Hepatocyte (in vitro differentiated cells): ENCODE results near the gene FAM149B1. TPM values are rescaled to one million over a fixed set of nuclear protein-coding genes. Genes with fewer than 3 reads are reported as not detected.

ENCODE experiments used
- DNase-seq: peaks from one replicate; pipeline ENCODE4 v3.0.0-alpha.2; 2016; ENCODE audit warnings: low spot score
- H2AFZ ChIP-seq: fragments of 200-600 bp; sonication (generic); 2 replicates; pipeline ENCODE4 v1.6.0; 2016; ENCODE audit warnings: antibody characterized with exemption, mild to moderate bottlenecking
- H3K27ac ChIP-seq: fragments of 200-600 bp; sonication (generic); 2 replicates; pipeline ENCODE4 v1.5.1; 2016; ENCODE audit warnings: mild to moderate bottlenecking
- H3K27me3 ChIP-seq: fragments of 200-600 bp; sonication (generic); 2 replicates; pipeline ENCODE4 v1.6.1; 2016
- H3K36me3 ChIP-seq: fragments of 200-600 bp; sonication (generic); replicated peaks from 2 replicates; pipeline ENCODE4 v1.5.1; 2016; ENCODE audit warnings: low read depth; ENCODE audit not compliant: insufficient read depth
- H3K4me1 ChIP-seq: fragments of 200-600 bp; sonication (generic); 2 replicates; pipeline ENCODE4 v1.5.1; 2016; ENCODE audit warnings: mild to moderate bottlenecking, moderate library complexity; ENCODE audit not compliant: insufficient read depth
- H3K4me2 ChIP-seq: fragments of 200-600 bp; sonication (generic); 2 replicates; pipeline ENCODE4 v1.6.0; 2016
- H3K4me3 ChIP-seq: fragments of 200-600 bp; sonication (generic); 2 replicates; pipeline ENCODE4 v1.5.1; 2016; ENCODE audit warnings: mild to moderate bottlenecking
- H3K79me2 ChIP-seq: fragments of 200-600 bp; sonication (generic); 2 replicates; pipeline ENCODE4 v1.6.0; 2017; ENCODE audit warnings: mild to moderate bottlenecking
- H3K9me2 ChIP-seq: fragments of 200-600 bp; sonication (generic); replicated peaks from 2 replicates; pipeline ENCODE4 v1.6.0; 2017; ENCODE audit warnings: mild to moderate bottlenecking; ENCODE audit not compliant: insufficient read depth
- H3K9me3 ChIP-seq: fragments of 200-600 bp; sonication (generic); 2 replicates; pipeline ENCODE4 v1.5.1; 2016; ENCODE audit warnings: low read depth, mild to moderate bottlenecking
- H4K20me1 ChIP-seq: fragments of 200-600 bp; sonication (generic); 2 replicates; pipeline ENCODE4 v1.6.0; 2016; ENCODE audit warnings: mild to moderate bottlenecking; ENCODE audit not compliant: insufficient read depth, poor library complexity, severe bottlenecking
- CTCF ChIP-seq: fragments of 200-600 bp; sonication (generic); IDR thresholded peaks from 2 replicates; pipeline ENCODE4 v1.5.1; 2016; ENCODE audit warnings: antibody characterized with exemption, mild to moderate bottlenecking; ENCODE audit not compliant: poor library complexity
- EZH2 ChIP-seq: fragments of 200-600 bp; sonication (generic); IDR thresholded peaks from 2 replicates; pipeline ENCODE4 v1.6.1; 2016; ENCODE audit warnings: antibody characterized with exemption, mild to moderate bottlenecking, borderline replicate concordance
- EZH2phosphoT487 ChIP-seq: fragments of 200-600 bp; sonication (generic); IDR thresholded peaks from one replicate; pipeline ENCODE4 v1.6.1; 2018; ENCODE audit warnings: antibody characterized with exemption, mild to moderate bottlenecking, low read depth, moderate library complexity; ENCODE audit not compliant: unreplicated experiment, severe bottlenecking
- WGBS: methylation state at CpG from one replicate; pipeline ENCODE4 v1.1.6; 2016; ENCODE audit warnings: low lambda C conversion rate; ENCODE audit errors: missing lambda C conversion rate; 5-methylcytosine and 5-hydroxymethylcytosine counted together
- polyA plus RNA-seq: library from polyadenylated mRNA; unstranded; fragments of >200 nt; fragmentation: Nextera tagmentation; extraction: Ambion mirVana; gene quantifications from 2 replicates; pipeline ENCODE4 v1.2.1, GENCODE V29; 2016
- total RNA-seq: library from RNA; depleted of rRNA; stranded (reverse); fragments of >200 nt; gene quantifications from 2 replicates; pipeline ENCODE4 v1.2.3, GENCODE V29; 2014

The FAM149B1 gene
- total and polyA plus RNA-seq, 2 experiments from 2014 or later: 9.8 to 22.7 TPM

- Histone ChIP-seq H3K79me2 (no peaks in the 10 kb centered on the region), H3K4me1 (no peaks in the 10 kb centered on the region), H3K36me3 (no peaks in the 10 kb centered on the region), H3K9me3 (no peaks in the 10 kb centered on the region), H4K20me1 (no peaks in the 10 kb centered on the region), H3K4me3 (no peak overlapping the region), H3K27me3 (no peaks in the 10 kb centered on the region), H3K9me2 (no peaks in the 10 kb centered on the region), H3K27ac (no peak overlapping the region), H2AFZ (no peak overlapping the region), H3K4me2 (no peak overlapping the region)
- no peak for TF ChIP-seq EZH2phosphoT487
- TF ChIP-seq CTCF: no peak
- no peak for TF ChIP-seq EZH2
- no peak for DNase-seq
Measured at GRCh38 chr10:73226663-73227062, 58.7 kb downstream of the FAM149B1 start.

- no peaks in the 10 kb centered on the region for H3K27me3 ChIP-seq
- DNase-seq: no peak
- H3K27ac ChIP-seq: no peak overlapping the region
- H3K9me3 ChIP-seq: no peaks in the 10 kb centered on the region
- 92% methylated on average over 3 of the region's 3 CpGs for WGBS
- TF ChIP-seq EZH2phosphoT487: no peak
- no peak for TF ChIP-seq EZH2
- TF ChIP-seq CTCF: no peak
- H3K9me2 ChIP-seq: no peaks in the 10 kb centered on the region
- no peaks in the 10 kb centered on the region for H3K36me3 ChIP-seq
- H3K79me2 ChIP-seq: no peaks in the 10 kb centered on the region
- no peak overlapping the region for H3K4me3 ChIP-seq
- H2AFZ ChIP-seq: no peak overlapping the region
- no peaks in the 10 kb centered on the region for H4K20me1 ChIP-seq
- H3K4me1 ChIP-seq: no peaks in the 10 kb centered on the region
- no peak overlapping the region for H3K4me2 ChIP-seq
Measured at GRCh38 chr10:73228247-73228646, 60.3 kb downstream of the FAM149B1 start.

- TF ChIP-seq EZH2: no peak
- no peak for TF ChIP-seq EZH2phosphoT487
- TF ChIP-seq CTCF: no peak
- H3K4me3 ChIP-seq: no peak overlapping the region
- H3K36me3 ChIP-seq: no peaks in the 10 kb centered on the region
- no peak overlapping the region for H3K27ac ChIP-seq
- no peaks in the 10 kb centered on the region for H3K9me3 ChIP-seq
- H3K9me2 ChIP-seq: no peaks in the 10 kb centered on the region
- 99% methylated on average over 6 of the region's 6 CpGs for WGBS
- no peak for DNase-seq
- no peaks in the 10 kb centered on the region for H3K27me3 ChIP-seq
- no peak overlapping the region for H2AFZ ChIP-seq
- no peaks in the 10 kb centered on the region for H3K79me2 ChIP-seq
- H3K4me2 ChIP-seq: no peak overlapping the region
- H3K4me1 ChIP-seq: no peaks in the 10 kb centered on the region
- H4K20me1 ChIP-seq: no peaks in the 10 kb centered on the region
Measured at GRCh38 chr10:73229567-73229966, 61.6 kb downstream of the FAM149B1 start.

- WGBS: 89% methylated on average over 8 of the region's 8 CpGs
- Histone ChIP-seq H4K20me1 (no peaks in the 10 kb centered on the region), H3K4me1 (no peaks in the 10 kb centered on the region), H3K27me3 (no peaks in the 10 kb centered on the region), H3K9me2 (no peaks in the 10 kb centered on the region), H3K4me3 (no peak overlapping the region), H3K27ac (no peak overlapping the region), H3K79me2 (no peaks in the 10 kb centered on the region), H3K36me3 (no peaks in the 10 kb centered on the region), H3K9me3 (no peaks in the 10 kb centered on the region), H2AFZ (no peak overlapping the region), H3K4me2 (no peak overlapping the region)
- DNase-seq: no peak
- no peak for TF ChIP-seq EZH2phosphoT487
- no peak for TF ChIP-seq CTCF
- no peak for TF ChIP-seq EZH2
Measured at GRCh38 chr10:73232887-73233286, 65.0 kb downstream of the FAM149B1 start.
